ENCODE measurements around the gene RAB32.

RAB32 gene

DNA sequence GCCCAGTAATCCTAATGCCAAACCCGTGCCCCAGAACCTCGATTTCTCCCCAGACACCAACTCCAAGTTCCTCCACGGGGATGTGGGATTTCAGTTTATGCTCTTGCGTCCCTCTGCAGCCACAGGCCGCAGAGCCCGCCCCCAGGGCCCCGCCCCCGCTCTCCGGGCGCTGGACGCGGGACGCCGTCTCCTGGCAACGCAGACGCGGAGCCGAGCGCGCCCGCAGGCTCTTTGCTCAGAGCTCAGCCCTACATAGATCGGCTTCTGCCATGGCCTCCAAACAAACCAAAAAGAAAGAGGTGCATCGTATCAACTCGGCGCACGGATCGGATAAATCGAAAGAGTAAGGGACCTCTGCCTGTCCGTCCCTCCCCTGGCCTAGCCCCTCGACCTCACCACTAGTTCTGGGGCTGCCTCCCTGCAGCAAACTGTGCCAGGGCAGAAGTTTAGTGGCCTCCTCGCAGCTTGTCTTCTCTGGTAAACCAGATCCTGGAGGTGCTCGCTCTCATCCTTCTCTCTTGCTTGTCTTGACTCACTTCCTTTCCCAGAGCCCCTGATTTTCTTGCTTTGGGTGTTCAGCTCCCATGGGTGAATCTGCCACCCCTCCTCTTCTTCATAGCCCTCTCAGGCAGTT lies 55.3 kb downstream of the RAB32 start, which contains the start of gene ADGB:
ADGB (plus strand) TSS at position 201 of the 634 bp plus-strand sequence; CDS start at position 270, 69 bp downstream.
- no peak for DNase-seq
- Histone ChIP-seq H3K27me3 (replicated peaks; ENCODE audit: control insufficient read depth, insufficient read depth, low read length, poor library complexity, severe bottlenecking) (no peaks in the 10 kb centered on the region), H3K36me3 (ENCODE audit: control insufficient read depth, insufficient read depth, low read length) (no peaks in the 10 kb centered on the region), H3K9me3 (ENCODE audit: control insufficient read depth, low read length) (no peaks in the 10 kb centered on the region), H3K27ac (ENCODE audit: insufficient read depth, low read length, poor library complexity, severe bottlenecking) (no peak within 1 kb of the TSS), H3K4me1 (ENCODE audit: control insufficient read depth, insufficient read depth, low read length, poor library complexity, severe bottlenecking) (no peaks in the 10 kb centered on the region), H3K4me3 (ENCODE audit: insufficient read depth, low read depth, low read length, poor library complexity, severe bottlenecking) (no peak within 1 kb of the TSS)

DNA sequence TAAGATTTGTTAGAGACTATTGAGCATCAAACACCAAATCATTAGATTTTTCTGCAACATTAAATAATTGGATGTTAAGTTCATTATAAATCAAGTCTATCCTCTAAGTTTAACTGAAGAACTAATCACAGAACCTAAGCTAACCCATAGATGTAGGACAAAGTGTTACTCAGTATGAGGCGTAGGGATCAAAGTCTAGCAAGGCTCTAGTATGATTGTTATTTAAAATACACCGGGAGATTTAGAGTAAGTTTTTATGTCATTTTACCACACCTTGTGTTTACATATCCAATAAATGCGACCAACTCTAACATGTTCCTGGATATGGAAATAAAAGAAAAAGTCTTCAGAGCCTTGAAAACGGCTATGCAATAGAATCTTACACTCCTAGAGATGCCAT lies 57.7 kb downstream of the RAB32 start:
- no peak for DNase-seq
- H3K36me3 ChIP-seq (ENCODE audit: control insufficient read depth, insufficient read depth, low read length): no peaks in the 10 kb centered on the region
- no peak overlapping the region for H3K4me3 ChIP-seq (ENCODE audit: insufficient read depth, low read depth, low read length, poor library complexity, severe bottlenecking)
- H3K27ac ChIP-seq (ENCODE audit: insufficient read depth, low read length, poor library complexity, severe bottlenecking): no peak overlapping the region
- no peaks in the 10 kb centered on the region for H3K27me3 ChIP-seq (replicated peaks; ENCODE audit: control insufficient read depth, insufficient read depth, low read length, poor library complexity, severe bottlenecking)
- H3K9me3 ChIP-seq (ENCODE audit: control insufficient read depth, low read length): no peaks in the 10 kb centered on the region
- H3K4me1 ChIP-seq (ENCODE audit: control insufficient read depth, insufficient read depth, low read length, poor library complexity, severe bottlenecking): no peaks in the 10 kb centered on the region

DNA sequence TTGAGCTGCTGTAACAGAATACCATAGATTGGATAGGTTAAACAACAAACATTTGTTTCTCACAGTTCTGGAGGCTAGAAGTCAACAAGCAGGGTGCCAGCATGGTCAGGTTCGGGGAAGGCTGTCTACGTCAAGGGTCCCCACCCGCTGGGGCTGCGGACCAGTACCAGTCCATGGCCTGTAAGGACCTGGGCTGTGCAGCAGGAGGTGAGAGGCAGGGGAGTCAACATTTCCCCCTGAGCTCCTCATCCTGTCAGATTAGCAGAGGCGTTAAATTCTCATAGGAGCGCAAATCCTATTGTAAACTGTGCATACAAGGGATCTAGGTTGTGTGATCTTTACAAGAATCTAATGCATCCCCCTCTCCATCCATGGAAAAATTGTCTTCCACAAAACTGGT lies 58.9 kb downstream of the RAB32 start:
- Histone ChIP-seq H3K9me3 (ENCODE audit: control insufficient read depth, low read length) (no peaks in the 10 kb centered on the region), H3K4me3 (ENCODE audit: insufficient read depth, low read depth, low read length, poor library complexity, severe bottlenecking) (no peak overlapping the region), H3K27me3 (replicated peaks; ENCODE audit: control insufficient read depth, insufficient read depth, low read length, poor library complexity, severe bottlenecking) (no peaks in the 10 kb centered on the region), H3K27ac (ENCODE audit: insufficient read depth, low read length, poor library complexity, severe bottlenecking) (no peak overlapping the region), H3K36me3 (ENCODE audit: control insufficient read depth, insufficient read depth, low read length) (no peaks in the 10 kb centered on the region), H3K4me1 (ENCODE audit: control insufficient read depth, insufficient read depth, low read length, poor library complexity, severe bottlenecking) (no peaks in the 10 kb centered on the region)
- DNase-seq: no peak

Measured in effector memory CD4-positive, alpha-beta T cell (primary cell).